Measurements from ENCODE around the gene VPS41. TPM values are rescaled to one million over a fixed set of nuclear protein-coding genes. Genes with fewer than 3 reads are reported as not detected.
"Not testable (repeated sequence)": the region's sequence is repeated elsewhere in the genome, so short reads cannot be mapped to it uniquely, and the experiment has no call there.

The VPS41 gene
- total RNA-seq, 1 donor from 2014 or later: 39.9 TPM

GRCh38 chr7:38855867-38856266 is 53.1 kb downstream of the VPS41 start:
- DNase-seq (ENCODE audit: low read depth in 2 of 2): peak in 1 of 2 donors; percentile 4

- no peak for DNase-seq (ENCODE audit: low read depth in 2 of 2)
Observed at GRCh38 chr7:38855386-38855785, 53.6 kb downstream of the VPS41 start.

DNA sequence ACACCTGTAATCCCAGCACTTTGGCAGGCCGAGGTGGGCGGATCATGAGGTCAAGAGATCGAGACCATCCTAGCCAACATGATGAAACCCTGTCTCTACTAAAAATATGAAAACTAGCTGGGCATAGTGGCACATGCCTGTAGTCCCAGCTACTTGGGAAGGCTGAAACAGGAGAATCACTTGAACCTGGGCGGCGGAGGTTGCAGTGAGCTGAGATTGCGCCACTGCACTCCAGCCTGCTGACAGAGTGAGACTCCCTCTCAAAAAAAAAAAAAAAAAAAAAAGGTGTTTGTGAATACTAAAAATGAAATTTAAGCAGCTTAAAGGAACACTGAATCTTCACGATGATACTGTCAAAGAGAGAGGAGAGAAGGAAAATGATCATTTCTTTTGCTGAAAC is 54.0 kb downstream of the VPS41 start:
- DNase-seq (ENCODE audit: low read depth in 2 of 2): not testable (repeated sequence)

DNA sequence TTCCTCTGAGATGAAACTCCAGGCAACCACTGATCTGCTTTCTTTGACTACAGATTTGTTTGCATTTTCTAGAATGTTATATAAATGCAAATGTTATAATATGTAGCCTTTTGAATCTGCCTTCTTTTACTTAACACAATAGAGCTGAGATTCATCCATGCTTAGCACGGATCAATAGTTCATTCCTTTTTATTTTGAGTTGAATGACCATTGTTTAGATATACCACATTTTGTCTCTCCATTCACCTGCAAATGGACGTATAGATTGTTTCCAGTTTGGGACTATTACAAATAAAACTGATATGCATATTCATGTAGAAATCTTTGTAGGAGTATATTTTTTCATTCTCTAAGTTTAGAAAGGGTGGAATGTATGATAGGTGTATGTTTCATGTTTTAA is 57.7 kb downstream of the VPS41 start:
- DNase-seq (ENCODE audit: low read depth in 2 of 2): no peak

GRCh38 chr7:38846280-38846679 is 62.7 kb downstream of the VPS41 start:
- DNase-seq (ENCODE audit: low read depth in 2 of 2): no peak

GRCh38 chr7:38844952-38845563 is 63.9 kb downstream of the VPS41 start:
- DNase-seq (ENCODE audit: low read depth in 2 of 2): no peak

DNA sequence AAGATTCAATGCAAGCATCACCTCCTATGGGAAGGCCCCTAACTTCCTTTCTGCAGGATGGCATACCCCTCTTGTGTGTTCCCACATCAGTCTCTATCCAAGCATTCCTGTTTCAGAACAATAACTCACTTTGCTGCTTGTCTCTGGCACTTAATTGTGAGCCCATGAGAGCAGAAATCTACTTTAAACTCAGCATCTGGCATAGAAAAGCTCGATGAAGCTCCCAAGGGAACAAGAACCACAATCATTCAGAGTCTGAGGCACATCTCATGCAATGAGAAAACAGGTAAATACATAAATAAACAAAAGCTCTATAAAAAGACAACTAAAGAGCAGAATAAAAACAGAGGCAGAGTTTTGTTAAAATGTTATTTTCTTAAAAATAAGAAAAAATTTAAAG is 66.2 kb downstream of the VPS41 start:
- DNase-seq (ENCODE audit: low read depth in 2 of 2): no peak

GRCh38 chr7:38840736-38841460 is 68.1 kb downstream of the VPS41 start:
- peak; percentile 38 to 49 for DNase-seq (ENCODE audit: low read depth in 2 of 2)

DNA sequence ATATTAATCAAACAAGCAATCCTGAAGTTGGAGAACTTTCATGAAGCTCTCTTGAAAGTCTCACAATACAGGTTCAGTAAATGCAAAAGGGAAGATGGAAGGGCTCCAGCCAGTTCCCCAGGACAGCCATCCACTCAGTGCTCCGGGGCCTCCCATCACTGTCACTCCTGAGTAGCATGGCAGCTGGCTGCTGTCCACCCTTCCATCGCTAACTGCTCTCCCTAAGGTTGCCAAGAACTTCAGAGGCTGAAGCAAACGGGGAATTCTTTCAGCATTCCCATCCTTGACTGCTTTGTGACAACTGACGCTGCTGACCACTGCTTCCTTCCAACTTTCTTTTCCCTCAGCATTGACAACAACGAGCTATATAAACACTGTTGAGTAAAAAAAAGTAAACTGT is 69.1 kb downstream of the VPS41 start:
- peak in 1 of 2 donors; percentile 19 for DNase-seq (ENCODE audit: low read depth in 2 of 2)

DNA sequence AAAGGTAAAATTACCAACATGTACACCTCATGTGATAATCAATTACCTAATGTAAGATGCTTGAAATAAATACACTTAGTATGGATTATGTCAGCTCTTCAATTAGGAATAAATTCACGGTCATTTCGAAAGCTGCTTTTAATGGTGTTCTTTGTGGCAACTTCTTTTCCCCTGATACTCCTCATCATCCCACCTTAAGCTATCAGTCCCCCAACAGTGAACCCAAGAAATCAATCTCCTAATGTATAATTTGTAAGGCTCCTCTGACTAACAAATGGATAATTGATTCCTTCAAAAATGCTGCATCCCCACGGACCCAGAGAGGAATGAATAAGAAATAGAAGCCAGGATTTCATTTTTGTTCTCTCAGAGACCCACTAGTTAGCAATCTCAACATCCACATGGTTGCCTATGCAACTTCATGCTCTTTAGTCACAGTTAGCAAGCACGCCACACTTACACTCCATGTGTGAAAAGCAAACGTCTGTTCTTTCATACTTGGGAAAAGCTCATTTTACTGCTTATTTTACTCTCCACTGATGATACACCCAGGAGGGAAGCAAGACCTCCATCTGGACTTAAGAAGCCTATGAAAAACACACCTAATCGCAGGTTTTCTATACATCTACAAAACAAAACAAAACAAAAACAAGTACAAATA is 70.1 kb downstream of the VPS41 start:
- DNase-seq (ENCODE audit: low read depth in 2 of 2): no peak

DNA sequence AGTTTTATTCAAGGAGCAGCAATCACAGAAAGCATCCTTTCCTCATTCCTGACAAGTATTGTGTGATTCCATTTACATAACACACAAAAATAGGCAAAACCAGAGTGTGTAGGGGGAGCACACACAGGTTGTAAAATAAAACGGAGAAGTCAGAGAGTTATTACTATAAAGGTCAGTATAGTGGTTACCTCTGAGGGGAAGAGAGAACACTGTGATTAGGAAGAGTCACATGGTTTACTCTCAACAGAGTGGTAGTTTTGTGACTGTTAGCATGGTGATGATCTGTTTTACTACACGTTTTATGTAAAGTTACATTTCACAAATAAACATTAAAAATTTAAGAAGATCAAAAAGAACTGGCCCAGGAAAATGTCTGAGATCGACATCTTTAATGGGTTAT is 74.6 kb downstream of the VPS41 start:
- no peak for DNase-seq (ENCODE audit: low read depth in 2 of 2)

- no peak for DNase-seq (ENCODE audit: low read depth in 2 of 2)
Observed at GRCh38 chr7:38833329-38833728, 75.7 kb downstream of the VPS41 start.

- peak in 1 of 2 donors; percentile 15 for DNase-seq (ENCODE audit: low read depth in 2 of 2)
Observed at GRCh38 chr7:38831259-38831996, 77.6 kb downstream of the VPS41 start.

GRCh38 chr7:38830826-38831225 is 78.2 kb downstream of the VPS41 start:
- DNase-seq (ENCODE audit: low read depth in 2 of 2): no peak

DNA sequence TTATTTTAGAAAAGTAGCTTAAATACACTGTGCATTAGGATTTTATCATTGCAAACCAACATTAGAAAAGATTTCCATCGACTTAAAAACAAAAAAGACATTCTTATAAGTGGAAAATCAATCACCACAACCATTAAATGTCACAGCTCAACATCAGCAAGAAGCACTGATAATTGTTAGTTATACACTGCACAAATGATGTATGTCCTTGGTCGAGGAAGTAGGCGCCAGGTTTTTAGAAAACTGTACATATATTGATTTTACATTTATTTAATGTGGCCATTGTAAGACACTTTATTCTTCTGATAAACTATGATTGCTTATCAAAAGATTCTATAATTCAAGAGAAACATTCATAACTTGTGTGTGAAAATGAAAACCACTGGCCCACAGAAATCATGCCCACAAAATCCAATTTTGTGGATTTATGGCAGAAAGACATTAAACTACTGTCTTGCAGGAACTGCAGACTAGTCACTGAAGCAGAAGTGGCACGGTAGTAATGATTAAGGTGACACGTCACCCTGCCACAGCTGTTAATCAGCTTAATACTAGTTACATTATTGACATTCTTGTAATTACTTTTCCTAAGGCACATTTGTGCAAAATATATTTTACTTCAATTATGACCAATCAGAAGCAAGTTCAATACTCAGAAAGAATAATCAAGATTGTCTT is 79.4 kb downstream of the VPS41 start:
- DNase-seq (ENCODE audit: low read depth in 2 of 2): no peak

DNA sequence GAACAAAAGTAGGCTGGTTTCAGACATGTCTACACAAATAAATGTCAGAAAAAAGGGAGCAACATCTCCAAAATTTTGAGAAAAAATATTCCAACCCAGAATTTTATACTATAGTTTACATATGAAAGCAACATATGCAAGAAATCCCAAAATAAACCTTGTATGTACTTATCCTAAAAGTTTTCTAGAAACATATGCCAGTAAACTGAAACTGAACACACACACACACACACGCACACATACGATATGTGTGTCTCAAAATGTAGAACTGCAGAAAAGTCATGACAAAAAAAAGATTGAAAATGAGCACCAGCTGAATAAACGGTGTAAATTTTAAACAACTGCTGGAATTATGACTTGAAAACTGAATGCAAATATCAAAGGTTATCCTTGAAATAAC is 81.0 kb downstream of the VPS41 start:
- no peak for DNase-seq (ENCODE audit: low read depth in 2 of 2)

GRCh38 chr7:38825721-38826440 is 83.1 kb downstream of the VPS41 start:
- DNase-seq (ENCODE audit: low read depth in 2 of 2): peak; percentile 7 to 36

- DNase-seq (ENCODE audit: low read depth in 2 of 2): no peak
Observed at GRCh38 chr7:38824948-38825347, 84.0 kb downstream of the VPS41 start.

- no peak for DNase-seq (ENCODE audit: low read depth in 2 of 2)
Observed at GRCh38 chr7:38822549-38822948, 86.4 kb downstream of the VPS41 start.

DNA sequence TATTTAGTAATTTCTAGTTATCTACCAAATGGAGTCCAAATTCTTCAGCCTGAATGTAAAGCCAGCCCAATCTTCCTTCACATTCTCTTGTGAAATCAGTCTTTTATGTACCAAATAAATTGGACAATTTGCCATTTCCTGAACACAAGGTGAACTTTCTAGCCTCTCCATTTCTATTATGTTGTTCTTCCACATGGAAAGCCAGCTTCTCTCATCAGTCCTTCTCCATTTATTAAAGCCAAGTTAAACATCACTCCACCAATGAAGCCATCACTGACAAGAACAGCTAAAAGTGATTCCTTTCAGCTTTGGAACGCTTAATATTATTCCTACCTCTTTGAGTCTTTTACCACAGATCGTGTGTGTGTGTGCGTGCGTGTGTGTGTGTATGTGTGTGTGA is 88.4 kb downstream of the VPS41 start:
- DNase-seq (ENCODE audit: low read depth in 2 of 2): peak in 1 of 2 donors; percentile 84

GRCh38 chr7:38819463-38819862 is 89.5 kb downstream of the VPS41 start:
- no peak for DNase-seq (ENCODE audit: low read depth in 2 of 2)

Data from lung microvascular endothelial cell (primary cell).